ENCODE results near the gene PPP1R7. TPM values are rescaled to one million over a fixed set of nuclear protein-coding genes. Genes with fewer than 3 reads are reported as not detected.

PPP1R7 gene
- total RNA-seq, 1 donor from 2014 or later = 52.9 TPM

GRCh38 chr2:241133436-241133820 lies 16.8 kb upstream of the PPP1R7 start:
- no peaks in the 10 kb centered on the region for H3K27me3 Mint-ChIP-seq (ENCODE audit: insufficient read depth, low read depth)
- H3K9me3 ChIP-seq (ENCODE audit: low read depth) = no peaks in the 10 kb centered on the region
- H3K79me2 ChIP-seq (ENCODE audit: low read depth) = no peaks in the 10 kb centered on the region
- no peak overlapping the region for H2AFZ ChIP-seq (replicated peaks)
- no peak overlapping the region for H3K4me3 ChIP-seq
- no peak for DNase-seq (ENCODE audit: low spot score)
- no peak overlapping the region for H3K4me2 ChIP-seq
- H3K27ac Mint-ChIP-seq = no peak overlapping the region
- no peaks in the 10 kb centered on the region for H3K36me3 ChIP-seq
- no peak overlapping the region for H3K9ac ChIP-seq
- no peaks in the 10 kb centered on the region for H3K27me3 ChIP-seq
- no peaks in the 10 kb centered on the region for H3K4me1 ChIP-seq
- H4K20me1 ChIP-seq (ENCODE audit: low read depth) = no peaks in the 10 kb centered on the region
- peaks cover 7% of the 10 kb centered on the region for H3K36me3 Mint-ChIP-seq
- H3K4me3 Mint-ChIP-seq = no peak overlapping the region
- H3K9me3 Mint-ChIP-seq = no peaks in the 10 kb centered on the region
- H3K4me1 Mint-ChIP-seq = no peaks in the 10 kb centered on the region
- no peaks in the 10 kb centered on the region for H3F3A ChIP-seq (ENCODE audit: low read depth)
- H3K27ac ChIP-seq = no peak overlapping the region
- TF ChIP-seq EZH2 (IDR thresholded peaks at IDR 0.05) (no peak), EZH2phosphoT487 (IDR thresholded peaks at IDR 0.05) (no peak), CTCF (IDR thresholded peaks at IDR 0.05) (no peak)

- H3K27ac Mint-ChIP-seq = no peak overlapping the region
- Histone ChIP-seq H3K36me3 (no peaks in the 10 kb centered on the region), H3K4me2 (no peak overlapping the region), H4K20me1 (ENCODE audit: low read depth) (no peaks in the 10 kb centered on the region), H3K4me3 (no peak overlapping the region), H3K27ac (no peak overlapping the region), H3K27me3 (no peaks in the 10 kb centered on the region), H3K79me2 (ENCODE audit: low read depth) (no peaks in the 10 kb centered on the region), H2AFZ (replicated peaks) (no peak overlapping the region), H3K4me1 (no peaks in the 10 kb centered on the region), H3K9ac (no peak overlapping the region), H3F3A (ENCODE audit: low read depth) (no peaks in the 10 kb centered on the region), H3K9me3 (ENCODE audit: low read depth) (no peaks in the 10 kb centered on the region)
- H3K4me3 Mint-ChIP-seq = no peak overlapping the region
- H3K4me1 Mint-ChIP-seq = peaks cover 3% of the 10 kb centered on the region
- TF ChIP-seq EZH2 (IDR thresholded peaks at IDR 0.05) (no peak), CTCF (IDR thresholded peaks at IDR 0.05) (no peak), EZH2phosphoT487 (IDR thresholded peaks at IDR 0.05) (no peak)
- no peak for DNase-seq (ENCODE audit: low spot score)
- H3K27me3 Mint-ChIP-seq (ENCODE audit: insufficient read depth, low read depth) = no peaks in the 10 kb centered on the region
- peaks cover 7% of the 10 kb centered on the region for H3K36me3 Mint-ChIP-seq
- no peaks in the 10 kb centered on the region for H3K9me3 Mint-ChIP-seq
These were observed 15.6 kb upstream of the PPP1R7 start for GRCh38 chr2:241134711-241135110.

- H3K4me1 Mint-ChIP-seq = peaks cover 3% of the 10 kb centered on the region
- Histone ChIP-seq H3F3A (ENCODE audit: low read depth) (no peaks in the 10 kb centered on the region), H3K36me3 (no peaks in the 10 kb centered on the region), H3K4me2 (no peak overlapping the region), H3K27ac (no peak overlapping the region), H3K27me3 (no peaks in the 10 kb centered on the region), H3K79me2 (ENCODE audit: low read depth) (no peaks in the 10 kb centered on the region), H3K9me3 (ENCODE audit: low read depth) (no peaks in the 10 kb centered on the region), H2AFZ (replicated peaks) (no peak overlapping the region), H3K4me3 (no peak overlapping the region), H3K4me1 (no peaks in the 10 kb centered on the region), H4K20me1 (ENCODE audit: low read depth) (no peaks in the 10 kb centered on the region), H3K9ac (no peak overlapping the region)
- H3K4me3 Mint-ChIP-seq = no peak overlapping the region
- H3K9me3 Mint-ChIP-seq = no peaks in the 10 kb centered on the region
- H3K36me3 Mint-ChIP-seq = peaks cover 6% of the 10 kb centered on the region
- TF ChIP-seq EZH2 (IDR thresholded peaks at IDR 0.05) (no peak), EZH2phosphoT487 (IDR thresholded peaks at IDR 0.05) (no peak), CTCF (IDR thresholded peaks at IDR 0.05) (no peak)
- H3K27ac Mint-ChIP-seq = no peak overlapping the region
- no peak for DNase-seq (ENCODE audit: low spot score)
- no peaks in the 10 kb centered on the region for H3K27me3 Mint-ChIP-seq (ENCODE audit: insufficient read depth, low read depth)
These were observed 14.5 kb upstream of the PPP1R7 start for GRCh38 chr2:241135737-241136136.

Data from neural progenitor cell (in vitro differentiated cells).